DOHH2 (cell line): ENCODE results near the gene PALLD.

Experiments
- CTCF ChIP-seq: fragments of 200-600 bp; sonication (generic); IDR thresholded peaks from one replicate; pipeline ENCODE4 v1.5.1; 2014; ENCODE audit warnings: antibody characterized with exemption, mild to moderate bottlenecking, low read depth, low read length; ENCODE audit not compliant: poor library complexity, severe bottlenecking
- EZH2phosphoT487 ChIP-seq: fragments of 200-600 bp; sonication (generic); IDR thresholded peaks from 2 replicates; pipeline ENCODE4 v1.6.1; 2017; ENCODE audit warnings: borderline replicate concordance, mild to moderate bottlenecking, antibody characterized with exemption, low read length, moderate library complexity, mixed read lengths

- TF ChIP-seq EZH2phosphoT487 (no peak), CTCF (no peak)
These were observed 110.4 kb downstream of the PALLD start for GRCh38 chr4:168607215-168607614.
